GM19023 (cell line): Measurements from ENCODE around the gene C22orf31.
"Not testable (repeated sequence)": the region's sequence is repeated elsewhere in the genome, so short reads cannot be mapped to it uniquely, and the experiment has no call there.

ENCODE experiments used
- ATAC-seq: cut with Tn5 transposase; IDR thresholded peaks from one replicate; pipeline ENCODE4 v1.9.1; 2021; ENCODE audit warnings: mild to moderate bottlenecking, moderate library complexity; ENCODE audit not compliant: unreplicated experiment

The C22orf31 gene

DNA sequence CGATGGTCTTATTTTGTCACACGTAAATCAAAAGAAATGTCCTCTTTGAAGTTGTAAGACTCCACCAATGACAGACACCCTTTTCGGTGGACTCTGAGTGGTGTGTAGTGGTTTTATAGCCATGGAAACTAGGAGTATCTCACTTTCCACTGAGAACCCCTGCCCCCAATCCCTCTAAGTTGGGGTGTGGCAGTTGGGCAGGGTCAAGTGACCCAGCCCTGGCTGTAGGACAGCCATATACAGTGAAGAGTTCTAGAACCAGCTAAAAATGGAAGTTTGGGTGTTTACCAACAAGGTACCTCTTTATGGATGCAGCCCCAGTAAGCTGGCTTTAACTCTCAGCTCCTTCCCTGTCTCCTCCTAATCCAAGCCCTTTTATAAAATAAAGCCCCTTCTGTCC is 5.2 kb downstream of the C22orf31 start:
- ATAC-seq: no peak

DNA sequence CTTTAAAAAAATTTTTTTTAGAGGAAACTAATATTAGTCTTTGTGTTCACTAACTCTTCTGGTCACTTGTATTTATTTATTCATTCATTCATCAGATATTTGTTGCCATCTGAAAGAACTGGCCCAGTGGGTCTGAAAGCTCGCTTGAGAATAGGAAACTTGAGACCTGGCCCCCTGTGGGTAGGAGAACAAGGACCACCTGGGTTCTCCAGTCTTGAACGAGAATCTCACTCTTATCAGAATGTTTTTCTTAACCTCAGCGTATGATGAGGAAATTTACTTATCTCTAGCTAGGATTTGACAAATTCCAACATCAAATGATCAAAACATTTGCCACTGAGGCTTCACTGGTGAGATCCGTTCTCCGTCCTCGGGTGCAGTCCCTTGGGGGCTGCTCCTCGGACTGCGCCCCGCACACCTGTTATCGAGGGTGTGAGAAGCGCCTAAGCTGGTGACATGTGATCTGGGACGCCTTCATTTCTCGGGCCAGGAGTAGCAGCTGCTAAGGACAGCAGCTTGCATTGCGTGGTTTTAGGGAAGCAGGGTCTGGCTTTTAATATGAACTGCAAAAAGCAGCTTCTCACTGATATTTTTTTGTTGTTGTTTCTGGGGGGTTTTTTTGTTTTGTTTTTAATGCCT is 6.3 kb downstream of the C22orf31 start:
- ATAC-seq: no peak

DNA sequence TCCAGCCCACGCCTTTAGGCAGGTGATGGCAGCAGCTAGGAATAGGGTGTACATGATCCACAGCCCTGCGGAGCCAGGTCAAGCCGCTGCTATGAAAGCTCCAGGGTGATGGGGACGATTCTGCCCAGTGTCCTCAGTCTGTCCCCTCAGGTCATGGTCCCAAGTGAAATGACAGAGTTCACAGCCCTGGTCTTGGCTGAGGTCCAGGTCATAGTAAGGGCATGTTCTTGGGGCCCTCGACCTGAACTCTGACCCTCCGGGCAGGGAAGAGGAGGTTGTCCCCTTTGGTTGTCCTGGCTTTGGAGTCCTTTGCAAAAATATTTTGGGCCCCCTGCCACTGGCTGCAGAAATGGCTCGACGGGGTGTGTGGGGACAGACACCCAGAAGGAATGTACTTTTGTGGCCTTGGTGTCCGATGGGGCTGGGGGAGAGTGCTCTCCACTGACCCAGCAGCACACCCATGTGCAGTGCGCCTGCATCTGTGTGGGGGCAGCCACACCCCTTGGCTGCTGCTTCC is 7.3 kb downstream of the C22orf31 start:
- no peak for ATAC-seq

DNA sequence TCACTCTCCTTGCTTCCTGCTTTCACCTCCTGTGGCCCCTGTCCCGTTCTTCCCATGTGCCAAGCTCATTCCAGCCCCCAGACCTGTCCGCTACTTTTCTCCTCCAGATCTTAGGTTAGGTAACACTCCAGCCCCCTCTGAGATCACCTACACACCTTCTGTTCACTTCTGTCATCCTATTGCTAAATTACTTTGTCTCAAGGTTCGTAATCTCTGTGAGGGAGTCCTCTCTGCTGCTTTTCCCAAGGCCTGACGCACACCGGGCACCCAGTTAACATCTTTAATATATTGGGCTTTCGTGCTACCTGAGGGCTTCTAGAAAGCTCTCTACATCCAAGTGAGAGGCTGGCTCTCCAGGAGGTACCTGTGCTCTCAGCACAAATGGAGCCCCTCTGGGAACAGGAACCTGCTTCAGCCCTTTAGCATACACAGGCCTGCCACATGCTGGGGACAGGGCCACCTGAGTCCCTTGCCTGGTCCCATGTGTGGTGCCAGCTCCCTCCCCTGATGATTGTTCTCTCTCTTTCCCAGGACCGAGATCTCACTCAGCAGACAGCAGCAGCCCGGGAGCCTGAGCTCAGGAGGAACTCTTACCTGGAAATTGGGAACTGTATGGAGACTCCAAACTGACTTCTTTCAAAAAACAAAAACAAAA is 8.5 kb downstream of the C22orf31 start:
- ATAC-seq: no peak

DNA sequence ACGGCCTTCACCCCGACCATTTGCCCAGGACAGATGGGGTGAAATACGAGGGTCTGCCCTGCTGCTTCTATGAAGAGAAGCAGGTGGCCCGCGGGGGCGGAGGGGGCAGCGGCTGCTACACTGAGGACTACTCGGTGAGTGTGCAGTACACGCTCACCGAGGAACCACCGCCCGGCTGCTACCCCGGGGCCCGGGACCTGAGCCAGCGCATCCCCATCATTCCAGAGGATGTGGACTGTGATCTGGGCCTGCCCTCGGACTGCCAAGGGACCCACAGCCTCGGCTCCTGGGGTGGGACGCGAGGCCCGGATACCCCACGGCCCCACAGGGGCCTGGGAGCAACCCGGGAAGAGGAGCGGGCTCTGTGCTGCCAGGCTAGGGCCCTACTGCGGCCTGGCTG is 11.2 kb downstream of the C22orf31 start:
- ATAC-seq: no peak

DNA sequence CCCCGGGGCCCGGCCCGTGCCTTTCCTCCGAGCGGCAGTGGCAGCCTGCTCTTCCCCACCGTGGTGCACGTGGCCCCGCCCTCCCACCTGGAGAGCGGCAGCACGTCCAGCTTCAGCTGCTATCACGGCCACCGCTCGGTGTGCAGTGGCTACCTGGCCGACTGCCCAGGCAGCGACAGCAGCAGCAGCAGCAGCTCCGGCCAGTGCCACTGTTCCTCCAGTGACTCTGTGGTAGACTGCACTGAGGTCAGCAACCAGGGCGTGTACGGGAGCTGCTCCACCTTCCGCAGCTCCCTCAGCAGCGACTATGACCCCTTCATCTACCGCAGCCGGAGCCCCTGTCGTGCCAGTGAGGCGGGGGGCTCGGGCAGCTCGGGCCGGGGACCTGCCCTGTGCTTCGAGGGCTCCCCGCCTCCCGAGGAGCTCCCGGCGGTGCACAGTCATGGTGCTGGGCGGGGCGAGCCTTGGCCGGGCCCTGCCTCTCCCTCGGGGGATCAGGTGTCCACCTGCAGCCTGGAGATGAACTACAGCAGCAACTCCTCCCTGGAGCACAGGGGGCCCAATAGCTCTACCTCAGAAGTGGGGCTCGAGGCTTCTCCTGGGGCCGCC is 11.9 kb downstream of the C22orf31 start:
- no peak for ATAC-seq

DNA sequence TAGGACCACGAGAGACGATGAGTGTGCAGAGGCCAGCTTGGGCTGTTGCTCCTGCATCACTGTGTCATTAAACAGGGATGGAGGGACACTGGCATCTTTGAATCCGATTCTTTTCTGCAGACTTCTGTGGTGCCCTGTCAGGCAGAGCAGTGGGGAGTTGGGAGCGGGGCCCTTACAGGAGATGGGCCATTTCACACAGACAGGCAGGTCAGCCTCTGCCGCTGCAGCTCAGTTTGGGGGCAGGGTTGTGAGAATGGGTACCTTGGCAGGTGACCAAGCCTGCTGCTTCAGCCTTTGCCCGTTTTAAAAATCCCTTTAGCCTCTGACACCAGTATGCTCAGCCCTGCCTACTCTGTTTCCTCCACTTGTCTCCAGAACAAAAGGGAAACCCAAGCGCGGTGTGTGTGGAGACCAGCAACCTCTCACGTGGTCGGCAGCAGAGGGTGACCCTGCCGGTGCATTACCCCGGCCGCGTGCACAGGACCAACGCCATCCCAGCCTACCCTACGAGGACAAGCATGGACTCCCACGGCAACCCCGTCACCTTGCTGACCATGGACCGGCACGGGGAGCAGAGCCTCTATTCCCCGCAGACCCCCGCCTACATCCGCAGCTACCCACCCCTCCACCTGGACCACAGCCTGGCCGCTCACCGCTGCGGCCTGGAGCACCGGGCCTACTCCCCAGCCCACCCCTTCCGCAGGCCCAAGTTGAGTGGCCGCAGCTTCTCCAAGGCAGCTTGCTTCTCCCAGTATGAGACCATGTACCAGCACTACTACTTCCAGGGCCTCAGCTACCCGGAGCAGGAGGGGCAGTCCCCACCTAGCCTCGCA is 12.6 kb downstream of the C22orf31 start:
- ATAC-seq: no peak

DNA sequence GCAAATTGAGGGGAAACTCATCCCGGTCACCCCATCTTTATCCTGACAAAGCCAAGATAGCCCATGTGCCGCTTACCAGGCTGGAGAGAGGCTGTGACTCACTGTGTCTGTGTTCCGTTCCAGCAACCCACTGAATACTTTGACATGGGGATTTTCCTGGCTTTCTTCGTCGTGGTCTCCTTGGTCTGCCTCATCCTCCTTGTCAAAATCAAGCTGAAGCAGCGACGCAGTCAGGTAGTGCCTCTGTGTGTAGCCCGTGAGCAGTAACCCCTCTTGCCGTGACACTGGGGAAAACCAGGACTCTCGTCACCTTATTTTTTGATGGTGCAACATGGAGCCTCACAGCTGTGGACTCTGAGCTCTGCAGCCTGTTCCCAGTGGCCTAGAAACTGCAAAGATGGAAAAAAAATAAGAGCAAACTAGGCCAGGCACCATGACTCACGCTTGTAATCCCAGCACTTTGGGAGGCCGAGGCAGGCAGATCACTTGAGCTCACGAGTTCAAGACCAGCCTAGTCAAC is 16.9 kb downstream of the C22orf31 start:
- no peak for ATAC-seq

DNA sequence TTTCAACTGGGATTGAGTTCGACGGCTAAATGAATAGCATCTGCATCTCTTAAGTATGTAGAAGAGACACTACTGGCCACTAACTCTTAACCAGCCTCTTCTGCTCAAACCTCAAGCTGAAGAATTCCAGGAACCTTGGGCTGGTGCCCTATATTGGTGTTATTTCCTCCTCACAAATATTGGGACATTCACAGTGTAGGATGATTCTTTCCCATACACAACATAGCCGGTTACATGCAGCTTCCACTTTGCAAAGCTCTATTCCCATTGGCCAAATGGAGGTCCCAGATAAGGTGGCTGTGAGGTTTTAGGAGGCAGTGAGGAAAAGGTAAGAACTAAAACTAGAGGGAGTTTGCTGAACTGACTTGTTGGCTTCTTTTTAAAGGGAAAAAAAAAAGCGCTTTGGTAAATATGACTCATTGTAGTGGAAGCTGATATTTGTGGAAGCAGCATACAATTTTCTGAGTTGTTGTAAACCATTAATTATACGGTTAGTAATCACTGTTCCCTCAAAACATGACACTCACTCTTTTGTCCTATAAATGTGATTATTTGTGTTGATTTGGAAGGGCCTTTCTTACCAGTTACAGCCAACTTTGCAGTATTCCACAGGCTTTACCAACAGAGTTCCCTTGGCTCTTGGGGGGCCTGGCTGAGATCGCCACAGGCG is 17.6 kb downstream of the C22orf31 start:
- no peak for ATAC-seq

DNA sequence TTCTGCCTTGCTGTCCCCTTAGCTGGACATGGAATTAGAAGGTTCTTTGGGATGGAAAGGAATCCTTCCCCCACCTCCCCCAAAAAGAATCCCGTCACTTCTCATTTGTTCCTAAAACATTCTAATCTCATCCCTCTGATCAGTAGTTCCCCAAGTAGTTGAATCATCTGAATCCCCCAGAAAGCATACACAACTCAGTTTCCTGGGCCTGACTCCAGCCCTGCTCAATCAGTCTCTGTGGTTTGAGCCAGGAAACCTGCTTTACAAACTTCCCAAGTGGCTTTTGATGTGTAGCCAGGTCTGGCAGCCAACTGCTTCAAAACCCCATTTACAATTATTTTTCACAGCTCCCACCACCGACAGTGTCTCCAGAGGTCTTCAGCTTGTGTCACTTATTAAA is 20.2 kb downstream of the C22orf31 start:
- ATAC-seq: no peak

DNA sequence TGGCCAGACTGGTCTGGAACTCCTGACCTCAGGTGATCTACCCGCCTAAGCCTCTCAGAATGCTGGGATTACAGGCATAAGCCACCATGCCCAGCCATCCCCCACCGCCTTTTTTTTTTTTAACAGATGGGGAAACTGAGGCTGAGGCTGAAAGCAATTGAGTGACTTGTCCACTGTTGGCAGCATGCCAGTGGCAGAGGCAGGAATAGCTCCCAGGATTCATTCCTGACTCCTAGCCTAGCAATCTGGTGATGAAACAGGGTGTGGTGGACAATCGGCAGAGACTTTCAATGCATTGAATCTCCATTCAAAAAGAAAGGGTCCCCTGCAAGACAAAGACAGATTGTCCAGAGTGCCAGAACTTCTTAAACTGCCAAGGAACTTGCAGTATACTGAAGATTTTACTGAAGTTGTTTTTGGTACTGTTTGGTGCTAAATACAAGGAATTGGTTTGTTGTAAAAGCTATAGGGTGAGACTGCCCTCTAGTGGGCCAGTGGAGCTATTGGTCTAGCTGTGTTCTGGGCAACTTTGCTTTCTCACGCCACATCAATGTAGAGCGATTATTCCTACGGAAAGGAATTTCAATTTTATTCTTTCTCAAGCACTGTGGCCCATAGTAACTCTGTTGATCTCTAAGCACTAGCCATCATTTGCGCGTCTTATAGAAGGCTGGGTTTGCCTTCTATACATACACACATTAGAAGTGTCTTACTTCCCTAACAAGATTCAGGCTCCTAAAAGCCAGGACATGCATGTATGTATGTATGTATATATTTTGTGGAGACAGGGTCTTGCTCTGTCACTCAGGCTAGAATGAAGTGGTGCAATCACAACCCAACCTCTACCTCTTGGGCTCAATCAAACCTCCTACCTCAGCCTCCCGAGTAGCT is 21.0 kb downstream of the C22orf31 start:
- no peak for ATAC-seq

DNA sequence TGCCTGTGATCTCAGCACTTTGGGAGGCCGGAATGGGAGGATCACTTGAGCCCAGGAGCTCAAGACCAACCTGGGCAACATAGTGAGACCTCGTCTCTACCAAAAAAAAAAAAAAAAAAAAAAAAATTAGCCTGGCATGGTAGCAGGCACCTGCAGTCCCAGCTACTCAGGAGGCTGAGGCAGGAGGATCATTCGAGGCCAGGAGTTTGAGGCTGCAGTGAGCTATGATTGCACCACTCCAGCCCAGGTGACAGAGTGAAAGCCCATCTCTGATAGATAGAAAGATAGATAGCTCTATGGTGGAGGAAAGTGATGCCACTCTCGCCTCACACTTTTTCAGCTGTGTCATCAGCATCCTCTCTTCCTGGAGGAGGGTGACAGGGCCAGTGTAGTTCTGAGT is 21.9 kb downstream of the C22orf31 start:
- not testable (repeated sequence) for ATAC-seq

DNA sequence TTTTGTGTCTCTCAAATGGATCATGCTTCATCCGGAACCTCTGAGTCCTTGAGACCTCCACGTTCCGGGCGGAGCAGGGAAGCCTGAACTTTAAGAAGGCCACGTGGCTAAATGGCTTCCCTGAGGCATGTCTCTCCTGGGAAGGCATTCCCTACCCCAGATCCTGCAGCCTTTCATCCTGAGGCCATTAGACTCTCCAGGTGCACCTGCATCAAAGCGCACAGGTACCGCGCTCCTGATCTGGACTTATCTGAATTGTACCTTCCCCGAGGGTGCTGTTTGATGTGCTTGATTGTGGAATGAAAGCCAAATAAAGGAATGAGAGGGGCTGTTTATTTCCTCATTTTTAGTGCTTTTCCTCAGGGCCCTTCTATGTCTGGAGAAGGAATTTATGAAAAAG is 22.5 kb downstream of the C22orf31 start:
- no peak for ATAC-seq

DNA sequence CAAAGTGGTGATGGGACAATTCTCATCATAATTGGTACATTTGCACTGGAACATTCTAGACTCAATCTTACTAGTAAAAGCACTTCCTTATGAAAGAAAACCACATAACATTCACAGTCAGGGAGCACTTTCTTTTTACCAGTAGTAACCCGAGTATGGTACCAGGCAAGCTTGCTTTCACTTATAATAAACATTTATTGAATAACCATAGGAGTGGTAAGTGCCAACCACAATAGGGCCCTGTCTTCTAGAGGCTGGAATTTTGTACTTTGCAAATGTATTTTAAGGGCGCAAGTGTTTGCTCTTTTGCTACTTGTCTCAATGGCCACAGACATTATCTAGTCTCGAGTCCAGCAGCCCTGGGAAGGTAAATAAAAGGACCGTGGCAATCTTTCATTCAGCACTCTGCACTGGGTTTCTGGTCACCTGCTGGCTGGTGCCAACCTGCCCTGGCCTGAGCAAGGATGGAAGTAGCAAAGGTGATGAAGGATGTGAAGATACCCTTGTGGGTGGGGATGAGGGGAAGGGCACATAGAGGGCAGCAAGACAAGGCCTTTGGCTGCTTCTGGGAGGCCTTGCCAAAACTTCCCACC is 24.2 kb downstream of the C22orf31 start:
- no peak for ATAC-seq

DNA sequence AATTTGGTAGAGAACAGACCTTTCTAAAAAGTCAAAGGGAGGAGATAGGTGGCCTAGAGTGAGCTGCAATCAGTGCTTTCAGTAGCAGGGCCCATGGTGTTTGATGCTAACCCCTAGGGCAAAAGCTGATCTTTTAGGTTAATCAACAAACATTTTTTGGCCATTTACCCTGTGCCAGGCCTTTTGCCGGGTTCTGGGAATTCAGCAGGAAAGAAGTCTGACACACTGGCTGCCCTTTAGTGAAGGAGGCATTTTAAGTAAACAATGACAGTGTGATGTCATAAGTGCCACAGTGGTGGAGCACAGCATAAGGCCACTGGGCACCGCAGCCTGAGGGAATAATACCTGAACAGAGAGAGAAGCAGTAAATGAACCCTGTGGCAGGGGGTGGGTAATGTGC is 29.0 kb downstream of the C22orf31 start:
- no peak for ATAC-seq

DNA sequence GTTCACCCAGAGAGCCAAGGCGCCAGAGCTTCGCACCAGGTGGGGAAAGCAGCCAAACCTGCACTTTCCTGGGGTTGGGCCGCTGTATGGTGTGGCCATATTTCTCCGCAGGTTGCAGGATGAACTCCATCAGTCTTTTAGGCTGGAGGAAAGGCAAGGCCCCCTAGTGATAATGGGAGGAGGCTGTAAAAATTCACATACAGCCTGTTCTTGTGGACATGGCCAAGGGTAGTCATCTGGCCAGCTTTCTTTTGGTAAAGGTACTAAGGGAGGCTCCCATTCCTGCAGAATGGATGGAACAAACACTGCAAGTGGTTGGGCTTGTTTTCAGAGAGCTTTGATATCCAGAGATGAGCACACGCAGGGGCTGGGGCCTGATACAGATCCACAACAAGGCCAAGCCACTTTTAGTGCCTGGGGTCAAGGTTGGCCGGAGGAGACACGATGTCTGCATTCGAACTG is 29.6 kb downstream of the C22orf31 start:
- no peak for ATAC-seq

DNA sequence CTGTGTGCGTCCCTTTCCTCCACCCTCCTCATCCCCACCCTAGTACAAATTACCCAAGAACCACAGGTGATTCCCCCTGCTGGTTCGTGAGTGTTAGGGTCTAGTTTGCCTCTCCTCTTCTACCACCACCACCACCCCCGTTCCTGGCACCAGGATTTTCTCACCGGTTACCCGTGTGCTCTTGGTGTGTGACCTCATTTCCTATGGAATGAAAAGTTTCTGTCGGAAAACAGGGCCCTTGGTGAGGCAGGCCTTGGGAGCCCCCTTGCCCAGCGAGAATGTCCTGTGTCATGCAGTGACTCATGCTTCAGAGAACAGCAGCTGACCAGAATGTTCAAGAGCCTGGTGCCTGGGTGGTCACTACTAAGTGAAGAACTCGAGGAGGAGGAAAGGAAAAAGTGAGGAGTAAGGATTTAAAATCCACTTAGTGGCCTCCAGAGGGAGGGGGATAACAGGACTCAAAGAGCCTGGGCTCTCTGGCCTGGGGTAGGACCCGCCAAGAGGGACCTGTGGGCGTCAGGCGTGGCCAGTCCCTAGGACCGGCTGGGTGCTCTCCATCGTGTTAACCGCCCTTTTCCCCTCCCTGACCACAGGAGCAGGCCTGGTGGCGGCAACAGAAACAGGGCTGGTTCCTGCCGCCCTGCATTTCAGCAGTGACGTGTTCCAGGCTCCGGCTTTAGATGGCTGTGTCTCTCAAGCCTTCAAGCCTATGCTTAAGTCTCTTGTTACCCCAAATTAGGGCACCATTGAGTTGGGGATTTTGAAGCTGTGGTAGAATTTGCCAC is 30.2 kb downstream of the C22orf31 start:
- no peak for ATAC-seq

DNA sequence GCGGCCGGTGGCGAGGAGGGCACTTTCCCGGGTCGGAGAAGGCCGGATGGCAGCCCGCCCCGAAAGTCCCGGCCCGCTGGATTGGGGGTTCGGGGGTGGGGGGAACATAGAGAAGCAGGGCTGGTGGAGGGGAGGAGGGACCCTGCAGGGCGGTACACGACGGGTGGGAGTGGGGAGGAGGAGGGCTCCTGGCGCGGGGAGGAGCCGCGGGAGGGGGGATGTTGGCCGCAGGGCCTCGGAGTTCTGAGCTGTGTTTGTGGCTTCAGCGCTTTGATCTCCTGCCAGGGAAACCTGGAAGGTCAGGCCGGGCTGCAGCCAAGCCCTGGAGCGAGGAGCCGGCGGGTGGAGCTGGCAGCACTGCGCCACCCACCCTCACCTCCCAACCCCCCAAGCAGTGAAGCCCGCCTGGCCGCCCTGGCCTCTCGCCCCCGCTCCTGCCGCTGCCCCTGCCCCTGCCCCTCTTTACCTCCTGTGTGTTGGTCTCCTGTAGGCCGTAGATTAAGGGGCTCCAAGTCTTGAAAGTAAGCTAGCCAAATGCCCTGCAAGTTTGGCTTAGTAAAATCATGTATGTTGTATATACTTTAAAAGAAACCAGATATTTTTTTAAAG is 30.9 kb downstream of the C22orf31 start:
- ATAC-seq: no peak
